ENCODE measurements around the gene SNORC.

GRCh38 chr2:232877940-232878511 is 8.0 kb downstream of the SNORC start:
- TF ChIP-seq CTCF (IDR thresholded peaks at IDR 0.05): no peak
- TF ChIP-seq POLR2AphosphoS5 (IDR thresholded peaks at IDR 0.05): no peak

Measured in prostate gland (tissue), 2 donors.